Activated CD4-positive, alpha-beta memory T cell treated with anti-CD3 and anti-CD28 coated beads for 36 hours (primary cell): Measurements from ENCODE around the gene CTNND2. TPM values are rescaled to one million over a fixed set of nuclear protein-coding genes. Genes with fewer than 3 reads are reported as not detected.

Experiments used
- CTCF ChIA-PET: fragments of 350-600 bp; sonication (Branson Sonifier 250); formaldehyde crosslinking; loops from one replicate; lab custom pipeline; 2021; ENCODE audit warnings: antibody characterized with exemption, inconsistent platforms; lab: Charles Lee
- POLR2A ChIA-PET: fragments of 350-600 bp; sonication (Branson Sonifier 250); formaldehyde crosslinking; loops from one replicate; lab custom pipeline; 2021; ENCODE audit warnings: antibody characterized with exemption; lab: Charles Lee
- DNase-seq: peaks from one replicate; pipeline ENCODE4 v3.0.0-alpha.2; 2020
- H3K27ac Mint-ChIP-seq: one replicate; pipeline ENCODE4 v1.8.0; 2021; ENCODE audit warnings: mixed read lengths
- H3K27me3 Mint-ChIP-seq: one replicate; pipeline ENCODE4 v1.8.0; 2021; ENCODE audit warnings: mixed read lengths
- H3K36me3 Mint-ChIP-seq: one replicate; pipeline ENCODE4 v1.8.0; 2021; ENCODE audit warnings: mixed read lengths
- H3K4me1 Mint-ChIP-seq: one replicate; pipeline ENCODE4 v1.8.0; 2021; ENCODE audit warnings: low read depth, mixed read lengths
- H3K4me3 Mint-ChIP-seq: one replicate; pipeline ENCODE4 v1.8.0; 2021; ENCODE audit warnings: mild to moderate bottlenecking, mixed read lengths
- H3K9me3 Mint-ChIP-seq: one replicate; pipeline ENCODE4 v1.8.0; 2021; ENCODE audit warnings: mixed read lengths
- intact Hi-C: fragments of 100-400 bp; cut with micrococcal nuclease; formaldehyde crosslinking; loops from one replicate; pipeline ENCODE4 v1.15.1; 2023
- total RNA-seq, 2 experiments: library from RNA; stranded (reverse); gene quantifications; one replicate each; pipeline ENCODE4 v1.2.3, GENCODE V29; 2021

The CTNND2 gene
- total RNA-seq, 2 experiments from 2014 or later = not detected

GRCh38 chr5:11518676-11519075 is 385.6 kb downstream of the CTNND2 start:
- ChIA-PET CTCF (no interaction called here), POLR2A (no interaction called here)
- no peaks in the 10 kb centered on the region for H3K36me3 Mint-ChIP-seq
- intact Hi-C loops = no loop called here
- no peaks in the 10 kb centered on the region for H3K4me1 Mint-ChIP-seq
- no peaks in the 10 kb centered on the region for H3K27me3 Mint-ChIP-seq
- no peak for DNase-seq
- no peaks in the 10 kb centered on the region for H3K9me3 Mint-ChIP-seq
- H3K4me3 Mint-ChIP-seq = no peak overlapping the region
- no peak overlapping the region for H3K27ac Mint-ChIP-seq

GRCh38 chr5:11514705-11515432 is 389.4 kb downstream of the CTNND2 start:
- no peaks in the 10 kb centered on the region for H3K27me3 Mint-ChIP-seq
- POLR2A ChIA-PET = no interaction called here
- no peak for DNase-seq
- no peak overlapping the region for H3K4me3 Mint-ChIP-seq
- H3K4me1 Mint-ChIP-seq = no peaks in the 10 kb centered on the region
- H3K9me3 Mint-ChIP-seq = no peaks in the 10 kb centered on the region
- intact Hi-C loops = no loop called here
- H3K27ac Mint-ChIP-seq = no peak overlapping the region
- CTCF ChIA-PET = no interaction called here
- H3K36me3 Mint-ChIP-seq = no peaks in the 10 kb centered on the region

GRCh38 chr5:11511878-11512277 is 392.4 kb downstream of the CTNND2 start:
- POLR2A ChIA-PET = no interaction called here
- Mint-ChIP-seq H3K27me3 (no peaks in the 10 kb centered on the region), H3K4me3 (no peak overlapping the region), H3K36me3 (no peaks in the 10 kb centered on the region), H3K4me1 (no peaks in the 10 kb centered on the region), H3K27ac (no peak overlapping the region), H3K9me3 (no peaks in the 10 kb centered on the region)
- CTCF ChIA-PET = no interaction called here
- intact Hi-C loops = no loop called here
- no peak for DNase-seq

- CTCF ChIA-PET = no interaction called here
Measured at GRCh38 chr5:11510889-11511288, 393.4 kb downstream of the CTNND2 start.

GRCh38 chr5:11509793-11510192 is 394.5 kb downstream of the CTNND2 start:
- no peaks in the 10 kb centered on the region for H3K4me1 Mint-ChIP-seq
- H3K27me3 Mint-ChIP-seq = no peaks in the 10 kb centered on the region
- H3K27ac Mint-ChIP-seq = no peak overlapping the region
- DNase-seq = no peak
- intact Hi-C loops = no loop called here
- POLR2A ChIA-PET = no interaction called here
- no peak overlapping the region for H3K4me3 Mint-ChIP-seq
- CTCF ChIA-PET = no interaction called here
- no peaks in the 10 kb centered on the region for H3K36me3 Mint-ChIP-seq
- no peaks in the 10 kb centered on the region for H3K9me3 Mint-ChIP-seq

More at GRCh38 chr5:11510889-11511288, 393.4 kb downstream of the CTNND2 start:
- H3K27ac Mint-ChIP-seq = no peak overlapping the region
- POLR2A ChIA-PET = no interaction called here
- no peak for DNase-seq
- no peaks in the 10 kb centered on the region for H3K4me1 Mint-ChIP-seq
- intact Hi-C loops = no loop called here
- no peak overlapping the region for H3K4me3 Mint-ChIP-seq
- no peaks in the 10 kb centered on the region for H3K9me3 Mint-ChIP-seq
- no peaks in the 10 kb centered on the region for H3K27me3 Mint-ChIP-seq
- no peaks in the 10 kb centered on the region for H3K36me3 Mint-ChIP-seq

- H3K4me1 Mint-ChIP-seq = no peaks in the 10 kb centered on the region
Measured at GRCh38 chr5:11507156-11507910, 396.9 kb downstream of the CTNND2 start.

GRCh38 chr5:11504886-11505193 is 399.4 kb downstream of the CTNND2 start:
- H3K4me3 Mint-ChIP-seq = no peak overlapping the region
- H3K27ac Mint-ChIP-seq = no peak overlapping the region
- H3K4me1 Mint-ChIP-seq = no peaks in the 10 kb centered on the region
- no peaks in the 10 kb centered on the region for H3K36me3 Mint-ChIP-seq
- POLR2A ChIA-PET = no interaction called here
- no peak for DNase-seq
- CTCF ChIA-PET = no interaction called here
- intact Hi-C loops = no loop called here
- no peaks in the 10 kb centered on the region for H3K9me3 Mint-ChIP-seq
- H3K27me3 Mint-ChIP-seq = no peaks in the 10 kb centered on the region

More at GRCh38 chr5:11507156-11507910, 396.9 kb downstream of the CTNND2 start:
- intact Hi-C loops = no loop called here
- Mint-ChIP-seq H3K27ac (no peak overlapping the region), H3K9me3 (no peaks in the 10 kb centered on the region), H3K4me3 (no peak overlapping the region), H3K27me3 (no peaks in the 10 kb centered on the region), H3K36me3 (no peaks in the 10 kb centered on the region)
- CTCF ChIA-PET = no interaction called here
- POLR2A ChIA-PET = no interaction called here
- no peak for DNase-seq

- intact Hi-C loops = no loop called here
- ChIA-PET POLR2A (no interaction called here), CTCF (no interaction called here)
- Mint-ChIP-seq H3K4me3 (no peak overlapping the region), H3K4me1 (no peaks in the 10 kb centered on the region), H3K9me3 (no peaks in the 10 kb centered on the region), H3K27ac (no peak overlapping the region), H3K36me3 (no peaks in the 10 kb centered on the region), H3K27me3 (no peaks in the 10 kb centered on the region)
- no peak for DNase-seq
Measured at GRCh38 chr5:11504065-11504885, 400.0 kb downstream of the CTNND2 start.

GRCh38 chr5:11502783-11503182 is 401.5 kb downstream of the CTNND2 start:
- Mint-ChIP-seq H3K4me1 (no peaks in the 10 kb centered on the region), H3K27me3 (no peaks in the 10 kb centered on the region), H3K36me3 (no peaks in the 10 kb centered on the region), H3K9me3 (no peaks in the 10 kb centered on the region), H3K27ac (no peak overlapping the region), H3K4me3 (no peak overlapping the region)
- ChIA-PET CTCF (no interaction called here), POLR2A (no interaction called here)
- intact Hi-C loops = no loop called here
- DNase-seq = no peak

GRCh38 chr5:11497651-11498050 is 406.6 kb downstream of the CTNND2 start:
- POLR2A ChIA-PET = no interaction called here
- no peak overlapping the region for H3K4me3 Mint-ChIP-seq
- H3K27me3 Mint-ChIP-seq = no peaks in the 10 kb centered on the region
- intact Hi-C loops = no loop called here
- no peak overlapping the region for H3K27ac Mint-ChIP-seq
- CTCF ChIA-PET = interaction anchor here (0.7 kb wide), 1 partner anchor 521 kb away, joined by 3 read pairs; no protein-coding TSS in a partner anchor
- no peaks in the 10 kb centered on the region for H3K9me3 Mint-ChIP-seq
- DNase-seq = no peak
- H3K36me3 Mint-ChIP-seq = no peaks in the 10 kb centered on the region
- H3K4me1 Mint-ChIP-seq = no peaks in the 10 kb centered on the region

- Mint-ChIP-seq H3K4me1 (no peaks in the 10 kb centered on the region), H3K4me3 (no peak overlapping the region), H3K27ac (no peak overlapping the region), H3K27me3 (no peaks in the 10 kb centered on the region), H3K36me3 (no peaks in the 10 kb centered on the region), H3K9me3 (no peaks in the 10 kb centered on the region)
- POLR2A ChIA-PET = no interaction called here
- no peak for DNase-seq
- intact Hi-C loops = no loop called here
- CTCF ChIA-PET = no interaction called here
Measured at GRCh38 chr5:11496137-11496719, 408.0 kb downstream of the CTNND2 start.

- Mint-ChIP-seq H3K27me3 (no peaks in the 10 kb centered on the region), H3K36me3 (no peaks in the 10 kb centered on the region), H3K9me3 (no peaks in the 10 kb centered on the region), H3K4me3 (no peak overlapping the region), H3K4me1 (no peaks in the 10 kb centered on the region), H3K27ac (no peak overlapping the region)
- POLR2A ChIA-PET = no interaction called here
- no peak for DNase-seq
- CTCF ChIA-PET = interaction anchor here (1.1 kb wide), 1 partner anchor 637 kb away, joined by 3 read pairs; no protein-coding TSS in a partner anchor
- intact Hi-C loops = no loop called here
Measured at GRCh38 chr5:11494340-11494739, 409.9 kb downstream of the CTNND2 start.
